ENCODE measurements around the gene GAB2.

GAB2 gene

DNA sequence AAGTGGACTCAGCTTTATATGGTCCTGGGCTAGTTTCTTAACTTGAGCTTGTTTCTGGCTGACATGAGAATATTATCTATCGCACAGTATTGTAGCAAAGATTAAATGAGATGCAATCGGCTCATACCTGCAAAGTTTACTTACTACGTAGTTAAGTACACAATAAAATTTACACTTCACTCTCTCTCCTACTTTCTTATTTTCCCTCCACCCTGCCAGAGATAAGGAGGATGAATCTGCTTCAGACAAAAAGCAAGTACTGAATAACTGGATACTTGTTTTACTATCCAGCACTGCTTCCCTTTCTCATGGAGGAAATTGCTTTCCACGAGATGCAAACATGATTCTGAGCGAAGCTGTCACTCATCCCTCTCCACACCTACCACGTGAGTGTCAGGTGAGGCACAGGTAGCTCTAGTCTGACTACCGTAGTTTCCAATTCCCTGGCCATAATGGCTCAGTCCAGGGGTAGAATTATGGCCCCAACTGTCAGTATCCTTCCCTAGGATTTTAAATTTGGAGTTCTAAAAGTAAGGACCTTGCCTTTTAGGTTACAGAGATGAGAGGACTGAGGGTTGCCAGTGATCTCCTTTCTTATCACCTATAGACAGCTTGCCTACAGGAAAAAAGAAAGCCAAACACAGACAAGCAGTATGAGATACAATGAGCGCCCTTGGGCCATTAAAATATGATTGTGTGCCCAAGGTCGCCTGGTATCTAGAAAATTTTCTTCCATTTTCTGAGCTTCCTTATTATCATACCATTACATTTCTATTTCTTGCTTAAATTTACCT, 39.8 kb downstream of the GAB2 start:
- H3K27ac ChIP-seq, result no peak overlapping the region
- no peak for DNase-seq (ENCODE audit: low read depth, low spot score)
- H3K36me3 ChIP-seq (ENCODE audit: insufficient read depth, low read length), result no peaks in the 10 kb centered on the region
- no peak overlapping the region for H3K4me3 ChIP-seq
- H3K9ac ChIP-seq (ENCODE audit: insufficient read length), result no peak overlapping the region
- no peaks in the 10 kb centered on the region; the same call in 1 of the 2 replicates for H3K9me3 ChIP-seq (ENCODE audit: low read depth, low read length)
- TF ChIP-seq FOXP2 (optimal IDR thresholded peaks at IDR 0.05; ENCODE audit: control extremely low read depth, extremely low read length, insufficient read depth) (no peak), POLR2AphosphoS5 (IDR thresholded peaks at IDR 0.05; ENCODE audit: borderline replicate concordance, low read depth, low read length) (no peak), EZH2 (IDR thresholded peaks at IDR 0.05) (no peak)

DNA sequence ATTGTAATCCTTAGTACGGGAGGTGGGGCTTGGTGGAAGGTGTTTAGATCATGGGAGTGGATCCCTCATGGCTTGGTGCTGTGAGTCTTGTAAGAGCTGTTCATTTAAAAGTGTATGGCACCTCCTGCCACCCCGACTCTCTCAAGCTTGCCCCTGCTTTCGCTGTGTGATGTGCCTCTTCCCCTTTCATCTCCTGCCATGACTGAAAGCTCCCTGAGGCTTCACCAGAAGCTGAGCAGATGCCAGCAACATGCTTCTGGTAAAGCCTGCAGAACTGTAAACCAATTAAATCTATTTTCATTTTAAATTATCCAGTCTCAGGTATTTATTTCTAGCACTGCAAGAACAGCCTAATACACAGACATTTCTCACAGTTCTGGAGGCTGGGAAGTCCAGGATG, 40.8 kb downstream of the GAB2 start:
- no peak for TF ChIP-seq POLR2AphosphoS5 (IDR thresholded peaks at IDR 0.05; ENCODE audit: borderline replicate concordance, low read depth, low read length)
- TF ChIP-seq FOXP2 (optimal IDR thresholded peaks at IDR 0.05; ENCODE audit: control extremely low read depth, extremely low read length, insufficient read depth), result no peak
- no peaks in the 10 kb centered on the region for H3K36me3 ChIP-seq (ENCODE audit: insufficient read depth, low read length)
- DNase-seq (ENCODE audit: low read depth, low spot score), result no peak
- no peak overlapping the region for H3K9ac ChIP-seq (ENCODE audit: insufficient read length)
- no peak overlapping the region for H3K27ac ChIP-seq
- H3K9me3 ChIP-seq (ENCODE audit: low read depth, low read length), result no peaks in the 10 kb centered on the region; the same call in 1 of the 2 replicates
- H3K4me3 ChIP-seq, result no peak overlapping the region

DNA sequence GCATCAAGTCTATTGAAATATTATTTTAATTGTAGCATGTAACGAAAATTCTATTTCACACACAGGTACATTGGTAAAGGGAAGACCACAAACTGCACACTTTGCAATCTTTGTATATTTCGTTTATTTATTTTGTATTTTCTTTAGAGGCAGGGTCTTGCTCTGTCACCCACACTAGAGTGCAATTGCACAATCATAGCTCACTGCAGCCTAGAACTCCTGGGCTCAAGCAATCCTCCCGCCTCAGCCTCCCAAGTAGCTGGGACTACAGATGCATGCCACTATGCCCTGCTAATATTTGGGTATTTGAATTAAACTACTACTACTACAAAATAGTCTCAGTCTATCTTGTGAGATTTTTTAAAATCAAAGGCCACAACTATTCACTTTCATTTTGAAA, 42.7 kb downstream of the GAB2 start:
- Histone ChIP-seq H3K27ac (no peak overlapping the region), H3K9me3 (ENCODE audit: low read depth, low read length) (no peaks in the 10 kb centered on the region; the same call in 1 of the 2 replicates), H3K9ac (ENCODE audit: insufficient read length) (no peak overlapping the region), H3K4me3 (no peak overlapping the region), H3K36me3 (ENCODE audit: insufficient read depth, low read length) (no peaks in the 10 kb centered on the region)
- no peak for DNase-seq (ENCODE audit: low read depth, low spot score)
- TF ChIP-seq FOXP2 (optimal IDR thresholded peaks at IDR 0.05; ENCODE audit: control extremely low read depth, extremely low read length, insufficient read depth) (no peak), POLR2AphosphoS5 (IDR thresholded peaks at IDR 0.05; ENCODE audit: borderline replicate concordance, low read depth, low read length) (no peak), EZH2 (IDR thresholded peaks at IDR 0.05) (no peak)

DNA sequence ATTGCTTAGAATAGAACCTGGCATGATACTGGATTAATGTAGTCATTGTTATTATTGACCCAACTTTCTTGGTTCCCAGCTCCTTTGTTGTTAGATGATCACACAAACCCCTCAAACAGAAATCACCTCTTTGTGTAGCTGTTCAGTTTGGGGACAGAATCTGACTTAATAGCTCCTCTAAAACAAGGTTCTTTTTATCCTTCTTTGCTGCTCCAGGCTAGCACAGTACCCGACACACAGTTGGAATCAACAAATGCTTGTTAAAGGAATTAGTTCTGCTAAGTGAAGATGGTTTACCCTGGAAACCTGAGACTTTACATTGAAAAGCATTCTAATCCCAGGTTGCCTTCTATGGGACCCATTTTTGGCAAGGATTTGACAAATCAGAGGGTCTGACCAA, 43.9 kb downstream of the GAB2 start:
- Histone ChIP-seq H3K36me3 (ENCODE audit: insufficient read depth, low read length) (no peaks in the 10 kb centered on the region), H3K9me3 (ENCODE audit: low read depth, low read length) (no peaks in the 10 kb centered on the region; the same call in 1 of the 2 replicates), H3K27ac (no peak overlapping the region), H3K4me3 (no peak overlapping the region), H3K9ac (ENCODE audit: insufficient read length) (no peak overlapping the region)
- no peak for DNase-seq (ENCODE audit: low read depth, low spot score)
- TF ChIP-seq EZH2 (IDR thresholded peaks at IDR 0.05) (no peak), FOXP2 (optimal IDR thresholded peaks at IDR 0.05; ENCODE audit: control extremely low read depth, extremely low read length, insufficient read depth) (no peak), POLR2AphosphoS5 (IDR thresholded peaks at IDR 0.05; ENCODE audit: borderline replicate concordance, low read depth, low read length) (no peak)

DNA sequence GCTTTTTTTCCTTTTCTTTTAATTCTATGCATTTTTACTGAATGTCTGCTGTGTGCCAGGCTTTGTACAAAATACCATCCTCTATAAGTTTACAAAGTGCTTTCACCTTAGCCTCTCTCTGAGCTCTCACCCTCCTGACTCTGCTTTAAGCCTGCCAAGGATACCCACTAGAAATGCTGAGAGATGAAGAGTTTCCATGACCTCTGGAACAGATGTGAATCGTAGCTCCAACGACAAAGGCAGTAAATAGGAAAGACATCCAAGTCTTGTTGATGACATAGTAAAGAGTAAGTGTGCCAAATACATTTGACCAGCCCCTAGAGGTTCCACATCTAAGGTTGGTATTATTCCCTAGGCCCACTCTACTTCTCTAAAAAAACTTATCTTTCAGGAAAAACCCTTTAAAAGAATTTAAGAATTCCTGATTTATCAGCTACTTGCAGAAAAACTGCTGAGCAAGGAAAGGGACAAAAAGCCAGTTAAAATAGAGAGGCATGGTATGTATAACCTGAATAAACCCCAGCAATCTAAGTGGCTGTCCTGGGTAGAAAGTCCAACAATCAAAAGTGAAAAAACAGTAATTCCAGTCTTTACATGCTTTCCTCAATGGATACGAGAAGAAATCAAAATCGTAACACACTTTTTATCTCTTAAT, 45.4 kb downstream of the GAB2 start:
- Histone ChIP-seq H3K9me3 (ENCODE audit: low read depth, low read length) (no peaks in the 10 kb centered on the region), H3K36me3 (ENCODE audit: insufficient read depth, low read length) (no peaks in the 10 kb centered on the region), H3K27ac (no peak overlapping the region), H3K4me3 (no peak overlapping the region), H3K9ac (ENCODE audit: insufficient read length) (no peak overlapping the region)
- no peak for DNase-seq (ENCODE audit: low read depth, low spot score)
- no peak for TF ChIP-seq POLR2AphosphoS5 (IDR thresholded peaks at IDR 0.05; ENCODE audit: borderline replicate concordance, low read depth, low read length)
- TF ChIP-seq FOXP2 (optimal IDR thresholded peaks at IDR 0.05; ENCODE audit: control extremely low read depth, extremely low read length, insufficient read depth), result no peak
- no peak for TF ChIP-seq EZH2 (IDR thresholded peaks at IDR 0.05)

DNA sequence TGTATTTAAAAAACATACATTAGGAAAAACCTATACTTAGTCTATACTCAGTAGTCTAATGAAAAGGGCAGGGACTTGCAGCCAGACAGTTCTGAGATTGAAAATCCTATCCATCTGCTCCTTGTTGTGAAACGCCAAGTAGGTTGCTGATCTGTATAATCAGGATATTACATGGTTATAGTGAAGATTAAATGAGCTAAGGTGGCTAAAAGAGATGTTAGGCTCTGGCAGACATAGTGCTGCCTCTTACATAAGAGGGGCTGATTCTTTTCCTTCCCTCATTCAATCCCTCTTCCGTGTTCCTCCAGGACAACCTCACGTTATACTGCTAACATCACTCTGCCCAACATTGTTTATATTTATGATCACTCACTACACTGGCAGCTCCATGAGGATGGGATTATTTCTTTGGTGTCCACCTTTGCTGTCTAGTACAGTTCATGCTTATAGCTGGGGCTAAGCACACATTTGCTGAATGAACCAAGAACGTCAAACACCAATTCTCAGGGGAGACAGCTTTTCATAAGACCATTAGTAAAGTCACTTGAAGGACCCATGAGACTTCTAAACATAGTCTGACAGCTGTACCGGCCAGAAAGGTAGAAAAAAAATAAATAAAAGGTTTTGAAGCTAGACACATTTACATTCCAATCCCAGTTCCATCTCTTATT, 46.3 kb downstream of the GAB2 start:
- no peak for DNase-seq (ENCODE audit: low read depth, low spot score)
- H3K36me3 ChIP-seq (ENCODE audit: insufficient read depth, low read length), result no peaks in the 10 kb centered on the region
- H3K9ac ChIP-seq (ENCODE audit: insufficient read length), result no peak overlapping the region
- TF ChIP-seq EZH2 (IDR thresholded peaks at IDR 0.05) (no peak), FOXP2 (optimal IDR thresholded peaks at IDR 0.05; ENCODE audit: control extremely low read depth, extremely low read length, insufficient read depth) (no peak), POLR2AphosphoS5 (IDR thresholded peaks at IDR 0.05; ENCODE audit: borderline replicate concordance, low read depth, low read length) (no peak)
- H3K4me3 ChIP-seq, result no peak overlapping the region
- H3K27ac ChIP-seq, result no peak overlapping the region
- no peaks in the 10 kb centered on the region for H3K9me3 ChIP-seq (ENCODE audit: low read depth, low read length)

DNA sequence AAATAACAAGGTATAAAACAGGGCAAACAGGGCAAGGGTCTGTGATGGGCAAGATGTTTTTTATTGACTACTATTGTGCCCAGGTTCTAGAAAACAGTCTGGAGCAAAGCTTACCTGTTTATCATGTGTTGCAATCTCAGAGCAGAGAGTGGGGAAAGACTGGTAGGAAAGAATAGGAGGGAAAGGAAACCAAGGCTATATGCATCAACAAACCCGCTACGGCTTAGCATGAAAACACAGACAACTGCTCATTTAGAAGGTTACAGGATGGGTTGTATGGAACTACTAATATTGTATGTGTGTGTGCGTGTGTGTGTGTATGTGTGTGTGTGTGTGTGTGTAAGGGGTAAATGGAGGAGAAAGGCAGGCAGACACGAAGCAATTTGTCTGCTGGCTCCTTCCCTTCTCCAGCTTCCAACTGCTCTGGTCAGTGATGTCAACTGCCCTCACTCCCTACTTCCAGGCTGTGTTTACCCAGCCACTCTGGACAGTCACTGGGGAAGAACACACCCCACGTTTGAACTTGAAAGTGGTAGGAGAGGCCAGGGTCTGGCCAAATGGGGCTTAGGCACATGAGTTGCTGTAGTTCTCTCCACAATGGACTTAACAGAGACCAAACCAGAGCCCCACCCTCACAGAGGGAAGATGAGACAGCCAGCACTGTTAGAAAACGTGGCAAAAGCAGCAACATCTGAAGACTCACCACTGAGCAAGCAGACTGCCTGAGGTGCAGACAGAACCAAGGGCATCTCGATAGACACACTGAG, 47.0 kb downstream of the GAB2 start:
- no peak for TF ChIP-seq EZH2 (IDR thresholded peaks at IDR 0.05)
- TF ChIP-seq POLR2AphosphoS5 (IDR thresholded peaks at IDR 0.05; ENCODE audit: borderline replicate concordance, low read depth, low read length), result no peak
- TF ChIP-seq FOXP2 (optimal IDR thresholded peaks at IDR 0.05; ENCODE audit: control extremely low read depth, extremely low read length, insufficient read depth), result no peak
- Histone ChIP-seq H3K27ac (no peak overlapping the region), H3K4me3 (no peak overlapping the region), H3K9me3 (ENCODE audit: low read depth, low read length) (no peaks in the 10 kb centered on the region), H3K36me3 (ENCODE audit: insufficient read depth, low read length) (no peaks in the 10 kb centered on the region), H3K9ac (ENCODE audit: insufficient read length) (no peak overlapping the region)
- DNase-seq (ENCODE audit: low read depth, low spot score), result no peak

DNA sequence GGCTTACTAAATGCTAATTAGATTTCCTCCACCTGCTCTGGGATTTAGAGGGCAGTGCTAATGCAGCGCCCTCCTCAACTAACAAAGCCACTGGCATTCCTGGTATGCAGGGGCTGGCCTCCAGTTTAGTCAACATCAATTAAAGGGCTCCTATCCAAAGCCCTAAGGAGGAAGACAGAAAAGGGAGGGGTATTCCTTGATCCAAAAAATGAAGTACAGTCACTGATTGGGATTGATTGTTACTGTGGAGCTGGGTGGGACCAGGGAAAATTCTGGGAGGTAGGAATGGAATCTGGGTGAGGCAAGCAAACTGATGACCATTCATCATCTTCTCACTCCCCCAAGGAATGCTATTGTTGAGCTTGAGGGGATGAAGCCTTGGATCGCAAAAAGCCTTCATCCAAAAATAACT, 52.2 kb downstream of the GAB2 start:
- Histone ChIP-seq H3K27ac (no peak overlapping the region), H3K4me3 (no peak overlapping the region)

More for the DNA sequence above, 52.2 kb downstream of the GAB2 start:
- no peak overlapping the region for H3K9ac ChIP-seq (ENCODE audit: insufficient read length)
- no peaks in the 10 kb centered on the region for H3K9me3 ChIP-seq (ENCODE audit: low read depth, low read length)
- no peak for TF ChIP-seq FOXP2 (optimal IDR thresholded peaks at IDR 0.05; ENCODE audit: control extremely low read depth, extremely low read length, insufficient read depth)
- DNase-seq (ENCODE audit: low read depth, low spot score), result no peak
- no peaks in the 10 kb centered on the region for H3K36me3 ChIP-seq (ENCODE audit: insufficient read depth, low read length)

Measured in SK-N-MC (cell line).